HEK293 (cell line): ENCODE results near the gene SH3GL1.

Experiments
- ATF2 ChIP-seq: fragments of 450-650 bp; formaldehyde crosslinking; IDR thresholded peaks from 2 replicates; pipeline ENCODE4 v1.5.1; 2016; ENCODE audit warnings: missing biosample characterization, missing genetic modification characterization, low read depth
- MZF1 ChIP-seq: fragments of 450-650 bp; formaldehyde crosslinking; IDR thresholded peaks from 2 replicates; pipeline ENCODE4 v1.5.1; 2017; ENCODE audit warnings: missing biosample characterization, missing genetic modification characterization, borderline replicate concordance
- PRDM6 ChIP-seq: fragments of 450-650 bp; formaldehyde crosslinking; IDR thresholded peaks from 2 replicates; pipeline ENCODE4 v1.5.1; 2017; ENCODE audit warnings: missing biosample characterization, missing genetic modification characterization
- ZBTB1 ChIP-seq: fragments of 450-650 bp; formaldehyde crosslinking; IDR thresholded peaks from 2 replicates; pipeline ENCODE4 v1.5.1; 2016; ENCODE audit warnings: missing biosample characterization, missing genetic modification characterization
- ZNF140 ChIP-seq: fragments of 450-650 bp; formaldehyde crosslinking; IDR thresholded peaks from 2 replicates; pipeline ENCODE4 v1.5.1; 2016; ENCODE audit warnings: missing biosample characterization, missing genetic modification characterization
- ZNF202 ChIP-seq: fragments of 450-650 bp; formaldehyde crosslinking; IDR thresholded peaks from 2 replicates; pipeline ENCODE4 v1.5.1; 2016; ENCODE audit warnings: missing biosample characterization, missing genetic modification characterization, borderline replicate concordance
- ZNF426 ChIP-seq: fragments of 450-650 bp; formaldehyde crosslinking; IDR thresholded peaks from 2 replicates; pipeline ENCODE4 v1.5.1; 2017; ENCODE audit warnings: missing biosample characterization, missing genetic modification characterization, mild to moderate bottlenecking, inconsistent platforms, moderate library complexity
- TF ChIP-seq, protein P1 (sequence below): fragments of 450-650 bp; formaldehyde crosslinking; IDR thresholded peaks from 2 replicates; pipeline ENCODE4 v1.5.1; 2016; ENCODE audit warnings: missing biosample characterization, missing genetic modification characterization
- TF ChIP-seq, protein P2 (sequence below): fragments of 450-650 bp; formaldehyde crosslinking; IDR thresholded peaks from 2 replicates; pipeline ENCODE4 v1.5.1; 2016; ENCODE audit warnings: missing biosample characterization, missing genetic modification characterization

- TF ChIP-seq ZBTB1 (tag by site-specific recombination) (no peak), ATF2 (tag by site-specific recombination) (no peak), ZNF202 (tag by site-specific recombination) (no peak), PRDM6 (no peak), ZNF140 (no peak), ZNF426 (tag by site-specific recombination) (no peak), MZF1 (tag by site-specific recombination) (no peak)
- TF ChIP-seq, protein P1, sequence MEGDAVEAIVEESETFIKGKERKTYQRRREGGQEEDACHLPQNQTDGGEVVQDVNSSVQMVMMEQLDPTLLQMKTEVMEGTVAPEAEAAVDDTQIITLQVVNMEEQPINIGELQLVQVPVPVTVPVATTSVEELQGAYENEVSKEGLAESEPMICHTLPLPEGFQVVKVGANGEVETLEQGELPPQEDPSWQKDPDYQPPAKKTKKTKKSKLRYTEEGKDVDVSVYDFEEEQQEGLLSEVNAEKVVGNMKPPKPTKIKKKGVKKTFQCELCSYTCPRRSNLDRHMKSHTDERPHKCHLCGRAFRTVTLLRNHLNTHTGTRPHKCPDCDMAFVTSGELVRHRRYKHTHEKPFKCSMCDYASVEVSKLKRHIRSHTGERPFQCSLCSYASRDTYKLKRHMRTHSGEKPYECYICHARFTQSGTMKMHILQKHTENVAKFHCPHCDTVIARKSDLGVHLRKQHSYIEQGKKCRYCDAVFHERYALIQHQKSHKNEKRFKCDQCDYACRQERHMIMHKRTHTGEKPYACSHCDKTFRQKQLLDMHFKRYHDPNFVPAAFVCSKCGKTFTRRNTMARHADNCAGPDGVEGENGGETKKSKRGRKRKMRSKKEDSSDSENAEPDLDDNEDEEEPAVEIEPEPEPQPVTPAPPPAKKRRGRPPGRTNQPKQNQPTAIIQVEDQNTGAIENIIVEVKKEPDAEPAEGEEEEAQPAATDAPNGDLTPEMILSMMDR (tag by site-specific recombination) = no peak
- TF ChIP-seq, protein P2, sequence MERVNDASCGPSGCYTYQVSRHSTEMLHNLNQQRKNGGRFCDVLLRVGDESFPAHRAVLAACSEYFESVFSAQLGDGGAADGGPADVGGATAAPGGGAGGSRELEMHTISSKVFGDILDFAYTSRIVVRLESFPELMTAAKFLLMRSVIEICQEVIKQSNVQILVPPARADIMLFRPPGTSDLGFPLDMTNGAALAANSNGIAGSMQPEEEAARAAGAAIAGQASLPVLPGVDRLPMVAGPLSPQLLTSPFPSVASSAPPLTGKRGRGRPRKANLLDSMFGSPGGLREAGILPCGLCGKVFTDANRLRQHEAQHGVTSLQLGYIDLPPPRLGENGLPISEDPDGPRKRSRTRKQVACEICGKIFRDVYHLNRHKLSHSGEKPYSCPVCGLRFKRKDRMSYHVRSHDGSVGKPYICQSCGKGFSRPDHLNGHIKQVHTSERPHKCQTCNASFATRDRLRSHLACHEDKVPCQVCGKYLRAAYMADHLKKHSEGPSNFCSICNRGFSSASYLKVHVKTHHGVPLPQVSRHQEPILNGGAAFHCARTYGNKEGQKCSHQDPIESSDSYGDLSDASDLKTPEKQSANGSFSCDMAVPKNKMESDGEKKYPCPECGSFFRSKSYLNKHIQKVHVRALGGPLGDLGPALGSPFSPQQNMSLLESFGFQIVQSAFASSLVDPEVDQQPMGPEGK (tag by site-specific recombination) = no peak
These were observed 83.4 kb downstream of the SH3GL1 start for GRCh38 chr19:4316956-4317355.
